CD4-positive, alpha-beta T cell treated with Interleukin-10 for 1 hour (primary cell): Measurements from ENCODE around the gene DES.
"Not testable (repeated sequence)": the region's sequence is repeated elsewhere in the genome, so short reads cannot be mapped to it uniquely, and the experiment has no call there.

ENCODE experiments used
- DNase-seq: peaks from one replicate; pipeline ENCODE4 v3.0.0-alpha.2; 2020

The DES gene

GRCh38 chr2:219400562-219400961 is 17.6 kb upstream of the DES start:
- no peak for DNase-seq

GRCh38 chr2:219401606-219402005 is 16.6 kb upstream of the DES start:
- DNase-seq, result no peak

- peak; percentile 69 for DNase-seq
Measured at GRCh38 chr2:219402665-219403515, 15.3 kb upstream of the DES start.

- no peak for DNase-seq
Measured at GRCh38 chr2:219403861-219404260, 14.3 kb upstream of the DES start.

GRCh38 chr2:219404291-219404910 is 13.8 kb upstream of the DES start:
- DNase-seq, result no peak

- DNase-seq, result no peak
Measured at GRCh38 chr2:219404954-219405353, 13.2 kb upstream of the DES start.

GRCh38 chr2:219405451-219405850 is 12.7 kb upstream of the DES start:
- DNase-seq, result no peak

GRCh38 chr2:219405958-219406860 is 12.0 kb upstream of the DES start:
- no peak for DNase-seq

GRCh38 chr2:219406861-219407230 is 11.3 kb upstream of the DES start:
- no peak for DNase-seq

- not testable (repeated sequence) for DNase-seq
Measured at GRCh38 chr2:219407343-219407742, 10.8 kb upstream of the DES start.

GRCh38 chr2:219408204-219408603 is 10.0 kb upstream of the DES start:
- no peak for DNase-seq

GRCh38 chr2:219408631-219409030 is 9.5 kb upstream of the DES start:
- DNase-seq, result no peak

GRCh38 chr2:219409619-219410018 is 8.6 kb upstream of the DES start:
- no peak for DNase-seq

GRCh38 chr2:219410390-219410789 is 7.8 kb upstream of the DES start:
- no peak for DNase-seq

GRCh38 chr2:219414857-219415256 is 3.3 kb upstream of the DES start:
- DNase-seq, result no peak

GRCh38 chr2:219415580-219416234 is 2.5 kb upstream of the DES start:
- DNase-seq, result no peak

- no peak for DNase-seq
Measured at GRCh38 chr2:219416235-219416602, 2.0 kb upstream of the DES start.

GRCh38 chr2:219416938-219417337 is 1.2 kb upstream of the DES start:
- DNase-seq, result no peak

- no peak for DNase-seq
Measured at GRCh38 chr2:219417374-219417773, 803 bp upstream of the DES start.

- no peak for DNase-seq
Measured at GRCh38 chr2:219419012-219419324, 791 bp downstream of the DES start.

- no peak for DNase-seq
Measured at GRCh38 chr2:219419331-219420197, 1.4 kb downstream of the DES start.

- DNase-seq, result no peak
Measured at GRCh38 chr2:219420687-219421086, 2.5 kb downstream of the DES start.
